Osteoblast (primary cell): ENCODE measurements around the gene ARL16. TPM values are rescaled to one million over a fixed set of nuclear protein-coding genes. Genes with fewer than 3 reads are reported as not detected.
A peak's percentile ranks its signal among the peaks of the same experiment; 100 is the strongest.

Experiments
- DNase-seq: peaks from one replicate; pipeline ENCODE4 v3.0.0; 2011; ENCODE audit warnings: low spot score, mixed read lengths; ENCODE audit not compliant: insufficient read length; ENCODE audit errors: missing footprints
- H2AFZ ChIP-seq: 2 replicates; pipeline ENCODE4 v1.6.0; 2011; ENCODE audit warnings: mild to moderate bottlenecking, low read length
- H3K27ac ChIP-seq: 2 replicates; pipeline ENCODE4 v1.5.1; 2011; ENCODE audit warnings: mild to moderate bottlenecking, low read depth, low read length, moderate library complexity
- H3K27me3 ChIP-seq: 2 replicates; pipeline ENCODE4 v1.6.0; 2012; ENCODE audit warnings: mild to moderate bottlenecking, control low read depth, inconsistent platforms, low read length, moderate library complexity; ENCODE audit not compliant: insufficient read depth
- H3K36me3 ChIP-seq: 2 replicates; pipeline ENCODE4 v1.5.1; 2011; ENCODE audit warnings: mild to moderate bottlenecking, low read length, control low read depth, moderate library complexity; ENCODE audit not compliant: insufficient read depth
- H3K4me1 ChIP-seq: 2 replicates; pipeline ENCODE4 v1.5.1; 2011; ENCODE audit warnings: mild to moderate bottlenecking, low read length, control low read depth, moderate library complexity; ENCODE audit not compliant: insufficient read depth
- H3K4me2 ChIP-seq: 2 replicates; pipeline ENCODE4 v1.6.0; 2011; ENCODE audit warnings: mild to moderate bottlenecking, low read length; ENCODE audit not compliant: insufficient read depth
- H3K4me3 ChIP-seq: fragments of 200-600 bp; sonication (generic); 3 replicates; pipeline ENCODE4 v1.5.1; 2012; ENCODE audit warnings: mild to moderate bottlenecking, low read length, inconsistent platforms; ENCODE audit not compliant: insufficient read depth
- H3K79me2 ChIP-seq: 2 replicates; pipeline ENCODE4 v1.6.0; 2012; ENCODE audit warnings: mild to moderate bottlenecking, low read length, control low read depth, inconsistent platforms; ENCODE audit not compliant: insufficient read depth
- H3K9me3 ChIP-seq: 2 replicates; pipeline ENCODE4 v1.5.1; 2011; ENCODE audit warnings: low read depth, low read length, control low read depth
- H4K20me1 ChIP-seq: 2 replicates; pipeline ENCODE4 v1.6.0; 2012; ENCODE audit warnings: mild to moderate bottlenecking, low read length, control low read depth; ENCODE audit not compliant: insufficient read depth
- CTCF ChIP-seq: IDR thresholded peaks from 2 replicates; pipeline ENCODE4 v1.5.1; 2011; ENCODE audit warnings: mild to moderate bottlenecking, low read depth, low read length, moderate library complexity; ENCODE audit errors: extremely low read depth
- total RNA-seq: library from RNA; depleted of rRNA; stranded (reverse); fragments of >200 nt; gene quantifications from 2 replicates; pipeline ENCODE4 v1.2.3, GENCODE V29; 2012

Gene ARL16
- total RNA-seq, 1 donor = 26.1 TPM

- H3K9me3 ChIP-seq = no peaks in the 10 kb centered on the region
- H3K4me3 ChIP-seq = no peak overlapping the region
- TF ChIP-seq CTCF = no peak
- no peak overlapping the region for H3K4me2 ChIP-seq
- peaks cover 12% of the 10 kb centered on the region for H3K4me1 ChIP-seq
- H4K20me1 ChIP-seq = no peaks in the 10 kb centered on the region
- H2AFZ ChIP-seq = no peak overlapping the region
- H3K27ac ChIP-seq = no peak overlapping the region
- no peaks in the 10 kb centered on the region for H3K36me3 ChIP-seq
- DNase-seq = no peak
- no peaks in the 10 kb centered on the region for H3K79me2 ChIP-seq
- peaks cover 8% of the 10 kb centered on the region for H3K27me3 ChIP-seq
Measured at GRCh38 chr17:81725439-81725838, 41.8 kb upstream of the ARL16 start.

- Histone ChIP-seq H3K79me2 (no peaks in the 10 kb centered on the region), H3K36me3 (no peaks in the 10 kb centered on the region), H3K27ac (no peak overlapping the region), H3K4me2 (peak overlapping the region; percentile 43), H2AFZ (peak overlapping the region; percentile 25), H3K9me3 (no peaks in the 10 kb centered on the region), H3K4me3 (no peak overlapping the region), H3K4me1 (peaks cover 12% of the 10 kb centered on the region), H3K27me3 (peaks cover 8% of the 10 kb centered on the region), H4K20me1 (no peaks in the 10 kb centered on the region)
- peak; percentile 66 for DNase-seq
- TF ChIP-seq CTCF = no peak
Measured at GRCh38 chr17:81723651-81724209, 40.1 kb upstream of the ARL16 start.

GRCh38 chr17:81722184-81723120 lies 38.9 kb upstream of the ARL16 start:
- no peaks in the 10 kb centered on the region for H3K36me3 ChIP-seq
- H3K27ac ChIP-seq = no peak overlapping the region
- H3K4me2 ChIP-seq = no peak overlapping the region
- H3K9me3 ChIP-seq = no peaks in the 10 kb centered on the region
- H3K4me3 ChIP-seq = no peak overlapping the region
- H3K79me2 ChIP-seq = no peaks in the 10 kb centered on the region
- H4K20me1 ChIP-seq = no peaks in the 10 kb centered on the region
- TF ChIP-seq CTCF = no peak
- H2AFZ ChIP-seq = no peak overlapping the region
- peak; percentile 79 for DNase-seq
- H3K27me3 ChIP-seq = peaks cover 8% of the 10 kb centered on the region
- peaks cover 12% of the 10 kb centered on the region for H3K4me1 ChIP-seq
